ENCODE results near the gene PDXP.
"Not testable (repeated sequence)": the region's sequence is repeated elsewhere in the genome, so short reads cannot be mapped to it uniquely, and the experiment has no call there.

The PDXP gene

GRCh38 chr22:37658133-37659065 is at the start of gene PDXP:
Gene PDXP (plus strand): TSS chr22:37658723. CDS start chr22:37658783, 60 bp downstream.
- peak; percentile 100 for DNase-seq

- DNase-seq = no peak
Observed at GRCh38 chr22:37609240-37610152, 49.0 kb upstream of the PDXP start.

GRCh38 chr22:37610153-37610475 is 48.4 kb upstream of the PDXP start:
- not testable (repeated sequence) for DNase-seq

GRCh38 chr22:37610480-37611129 is 47.9 kb upstream of the PDXP start:
- DNase-seq = no peak

GRCh38 chr22:37611207-37611606 is 47.3 kb upstream of the PDXP start:
- DNase-seq = no peak

- DNase-seq = no peak
Observed at GRCh38 chr22:37616201-37617083, 42.1 kb upstream of the PDXP start.

GRCh38 chr22:37617431-37617830 is 41.1 kb upstream of the PDXP start:
- no peak for DNase-seq

- no peak for DNase-seq
Observed at GRCh38 chr22:37618072-37618656, 40.4 kb upstream of the PDXP start.

- DNase-seq = no peak
Observed at GRCh38 chr22:37618674-37619073, 39.8 kb upstream of the PDXP start.

GRCh38 chr22:37619991-37620390 is 38.5 kb upstream of the PDXP start:
- DNase-seq = no peak

GRCh38 chr22:37621352-37621860 is 37.1 kb upstream of the PDXP start:
- no peak for DNase-seq

GRCh38 chr22:37623075-37624016 is 35.2 kb upstream of the PDXP start:
- DNase-seq = peak; percentile 49

- no peak for DNase-seq
Observed at GRCh38 chr22:37624017-37624365, 34.5 kb upstream of the PDXP start.

- no peak for DNase-seq
Observed at GRCh38 chr22:37624876-37625275, 33.6 kb upstream of the PDXP start.

GRCh38 chr22:37625737-37626136 is 32.8 kb upstream of the PDXP start:
- DNase-seq = no peak

- DNase-seq = no peak
Observed at GRCh38 chr22:37626144-37626543, 32.4 kb upstream of the PDXP start.

- DNase-seq = no peak
Observed at GRCh38 chr22:37626556-37627075, 31.9 kb upstream of the PDXP start.

GRCh38 chr22:37627121-37627520 is 31.4 kb upstream of the PDXP start:
- DNase-seq = no peak

GRCh38 chr22:37627545-37627944 is 31.0 kb upstream of the PDXP start:
- DNase-seq = no peak

- DNase-seq = no peak
Observed at GRCh38 chr22:37628830-37629229, 29.7 kb upstream of the PDXP start.
